Measurements from ENCODE around the gene OR10T2.

DNA sequence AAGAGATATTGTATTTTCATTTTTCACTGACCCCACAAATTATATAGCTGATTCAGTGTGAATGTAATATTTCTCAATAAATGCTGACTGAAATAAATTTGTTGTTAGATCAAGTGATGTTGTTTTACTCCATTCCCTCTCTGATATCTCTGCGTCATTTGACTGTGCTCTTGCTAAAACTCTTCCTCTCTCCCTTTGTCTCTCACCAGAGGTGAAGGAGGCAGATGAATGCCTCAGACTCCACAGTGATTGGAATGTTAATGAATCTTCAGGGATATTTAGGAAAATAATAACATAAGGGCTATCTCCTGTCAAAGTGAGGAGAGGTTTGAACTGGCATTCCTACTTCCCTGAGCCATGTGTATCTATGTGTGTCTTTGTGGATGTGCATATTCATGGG, 41.8 kb downstream of the OR10T2 start:
- TF ChIP-seq, protein P1, sequence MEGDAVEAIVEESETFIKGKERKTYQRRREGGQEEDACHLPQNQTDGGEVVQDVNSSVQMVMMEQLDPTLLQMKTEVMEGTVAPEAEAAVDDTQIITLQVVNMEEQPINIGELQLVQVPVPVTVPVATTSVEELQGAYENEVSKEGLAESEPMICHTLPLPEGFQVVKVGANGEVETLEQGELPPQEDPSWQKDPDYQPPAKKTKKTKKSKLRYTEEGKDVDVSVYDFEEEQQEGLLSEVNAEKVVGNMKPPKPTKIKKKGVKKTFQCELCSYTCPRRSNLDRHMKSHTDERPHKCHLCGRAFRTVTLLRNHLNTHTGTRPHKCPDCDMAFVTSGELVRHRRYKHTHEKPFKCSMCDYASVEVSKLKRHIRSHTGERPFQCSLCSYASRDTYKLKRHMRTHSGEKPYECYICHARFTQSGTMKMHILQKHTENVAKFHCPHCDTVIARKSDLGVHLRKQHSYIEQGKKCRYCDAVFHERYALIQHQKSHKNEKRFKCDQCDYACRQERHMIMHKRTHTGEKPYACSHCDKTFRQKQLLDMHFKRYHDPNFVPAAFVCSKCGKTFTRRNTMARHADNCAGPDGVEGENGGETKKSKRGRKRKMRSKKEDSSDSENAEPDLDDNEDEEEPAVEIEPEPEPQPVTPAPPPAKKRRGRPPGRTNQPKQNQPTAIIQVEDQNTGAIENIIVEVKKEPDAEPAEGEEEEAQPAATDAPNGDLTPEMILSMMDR (IDR thresholded peaks at IDR 0.05; ENCODE audit: insufficient read depth, low read length, poor library complexity, severe bottlenecking), result no peak
- TF ChIP-seq EZH2phosphoT487 (conservative IDR thresholded peaks at IDR 0.05; ENCODE audit: low read length), result no peak
